NCI-H226 (cell line): ENCODE measurements around the gene THOC2.

Experiments used
- DNase-seq: peaks from one replicate; pipeline ENCODE4 v3.0.0-alpha.2; 2015

Gene THOC2

GRCh38 chrX:123561439-123562215 lies 171.2 kb downstream of the THOC2 start:
- no peak for DNase-seq

- no peak for DNase-seq
Measured at GRCh38 chrX:123550829-123551228, 182.0 kb downstream of the THOC2 start.
